GM20431 (cell line): Measurements from ENCODE around the gene CDH4.

Experiments
- in situ Hi-C: fragments of 300-500 bp; cut with MseI, MboI; formaldehyde crosslinking; loops from one replicate; pipeline ENCODE4 v1.15.0; 2020; ENCODE audit warnings: low sequenced_read_pairs; ENCODE audit not compliant: unreplicated experiment

Gene CDH4

GRCh38 chr20:61896058-61896961, 644.2 kb downstream of the CDH4 start:
- in situ Hi-C loops: loop anchor here (25.0 kb wide), 1 partner anchor 1834 kb away; no protein-coding TSS in a partner anchor

GRCh38 chr20:61897401-61898295, 645.6 kb downstream of the CDH4 start:
- in situ Hi-C loops: loop anchor here (25.0 kb wide), 1 partner anchor 1835 kb away; no protein-coding TSS in a partner anchor

GRCh38 chr20:61898405-61898804, 646.3 kb downstream of the CDH4 start:
- in situ Hi-C loops: loop anchor here (25.0 kb wide), 1 partner anchor 1836 kb away; no protein-coding TSS in a partner anchor

DNA sequence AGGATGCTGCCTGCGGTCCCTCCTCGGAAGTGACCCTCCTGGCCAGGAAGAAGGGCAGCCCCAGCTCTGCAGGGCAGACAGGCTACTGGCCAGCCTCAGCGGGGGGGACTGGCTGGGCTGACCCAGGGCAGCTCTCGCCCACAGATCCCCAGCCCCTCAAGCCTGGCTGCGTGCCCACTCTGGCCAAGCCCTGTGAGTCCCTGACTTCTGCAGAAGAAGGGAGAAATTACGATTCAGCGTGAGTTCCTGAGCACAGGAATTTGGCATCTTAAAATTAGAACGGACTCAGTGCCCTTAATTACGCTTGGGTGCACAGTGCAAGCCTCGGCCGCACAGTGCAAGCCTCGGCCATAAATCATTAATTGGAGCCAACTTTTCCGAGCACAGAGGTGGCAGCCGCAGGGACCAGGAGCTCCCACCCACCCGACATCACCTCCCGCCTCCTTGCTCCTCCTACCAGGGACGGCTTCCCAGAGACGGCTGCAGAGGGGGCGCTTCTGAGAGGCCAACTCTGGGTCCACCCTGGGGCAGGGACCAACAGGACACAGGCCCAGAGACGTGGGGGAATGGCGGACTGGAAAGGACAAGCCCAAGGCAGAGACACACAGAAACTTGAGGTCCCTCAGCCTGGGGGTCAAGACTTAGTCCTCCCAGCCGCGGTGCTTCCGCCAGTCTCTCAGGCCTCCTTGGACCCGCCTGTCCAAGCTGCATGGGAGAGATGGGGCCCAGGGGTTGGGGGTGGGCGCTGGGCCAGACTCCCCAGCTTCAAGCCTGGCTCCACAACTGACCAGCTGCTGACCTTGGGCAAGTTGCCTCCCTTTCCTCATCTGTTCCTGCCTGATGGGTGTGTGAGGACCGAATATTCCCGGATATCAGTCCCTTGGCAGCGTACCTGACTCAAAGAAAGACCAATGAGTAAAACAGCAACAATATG, 648.2 kb downstream of the CDH4 start:
- in situ Hi-C loops: no loop called here

DNA sequence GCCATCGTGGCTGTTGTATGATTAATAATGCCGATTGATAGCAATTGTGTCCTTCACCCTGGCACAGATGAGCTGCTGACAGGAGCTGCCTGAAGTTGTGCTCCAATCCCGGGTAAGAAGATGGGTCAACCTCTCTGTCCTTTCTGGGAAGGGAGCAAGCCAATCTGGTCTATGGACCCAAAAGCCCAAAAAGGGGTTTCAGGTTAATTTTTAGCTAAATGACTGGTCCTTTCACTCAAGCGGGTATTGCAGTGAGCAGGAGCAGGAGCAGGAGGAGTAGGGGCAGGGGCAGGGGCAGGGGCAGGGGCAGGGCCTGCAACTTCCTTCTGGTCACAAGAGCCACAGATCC, 648.9 kb downstream of the CDH4 start:
- in situ Hi-C loops: no loop called here

DNA sequence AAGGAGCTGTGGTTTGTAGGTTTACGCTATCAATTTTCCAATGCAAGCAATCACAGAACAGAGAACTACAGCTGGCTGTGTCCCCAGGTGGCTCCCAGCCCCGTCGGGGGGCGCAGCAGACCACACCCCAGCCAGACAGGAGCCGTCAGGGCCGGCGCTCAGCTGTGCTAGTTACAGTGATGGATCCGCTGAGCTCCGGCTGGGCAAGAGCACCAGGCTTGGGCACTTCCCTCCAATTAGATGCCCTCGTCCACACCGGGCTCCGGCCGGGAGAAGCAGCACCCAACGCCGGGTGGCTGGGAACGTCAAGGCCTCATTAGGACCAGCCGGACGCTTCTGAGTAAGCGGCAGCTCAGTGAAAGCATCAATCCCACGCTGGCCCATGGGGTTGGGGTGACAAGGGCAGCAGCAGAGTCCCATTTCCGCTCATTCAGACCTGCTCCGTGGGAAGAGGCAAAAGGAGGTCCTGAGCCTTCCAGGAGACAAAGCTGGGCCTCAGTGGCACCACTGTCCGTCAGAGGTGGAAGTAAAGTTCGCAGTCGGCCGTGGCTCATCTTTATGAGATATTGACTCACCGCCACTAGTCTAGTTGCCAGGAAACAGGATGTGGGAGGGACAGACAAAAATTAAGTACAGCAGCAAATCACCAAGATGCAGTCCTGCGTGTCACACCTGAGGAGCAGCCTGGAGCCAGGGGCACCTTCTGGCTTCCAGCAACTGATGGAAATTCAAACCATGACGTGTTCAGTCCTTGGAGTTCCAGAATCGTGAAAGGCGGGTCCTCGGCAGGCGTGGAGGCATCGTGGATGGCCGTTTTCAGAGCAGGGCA, 649.5 kb downstream of the CDH4 start:
- in situ Hi-C loops: no loop called here

- in situ Hi-C loops: no loop called here
These were observed 650.3 kb downstream of the CDH4 start for GRCh38 chr20:61902221-61902869.

DNA sequence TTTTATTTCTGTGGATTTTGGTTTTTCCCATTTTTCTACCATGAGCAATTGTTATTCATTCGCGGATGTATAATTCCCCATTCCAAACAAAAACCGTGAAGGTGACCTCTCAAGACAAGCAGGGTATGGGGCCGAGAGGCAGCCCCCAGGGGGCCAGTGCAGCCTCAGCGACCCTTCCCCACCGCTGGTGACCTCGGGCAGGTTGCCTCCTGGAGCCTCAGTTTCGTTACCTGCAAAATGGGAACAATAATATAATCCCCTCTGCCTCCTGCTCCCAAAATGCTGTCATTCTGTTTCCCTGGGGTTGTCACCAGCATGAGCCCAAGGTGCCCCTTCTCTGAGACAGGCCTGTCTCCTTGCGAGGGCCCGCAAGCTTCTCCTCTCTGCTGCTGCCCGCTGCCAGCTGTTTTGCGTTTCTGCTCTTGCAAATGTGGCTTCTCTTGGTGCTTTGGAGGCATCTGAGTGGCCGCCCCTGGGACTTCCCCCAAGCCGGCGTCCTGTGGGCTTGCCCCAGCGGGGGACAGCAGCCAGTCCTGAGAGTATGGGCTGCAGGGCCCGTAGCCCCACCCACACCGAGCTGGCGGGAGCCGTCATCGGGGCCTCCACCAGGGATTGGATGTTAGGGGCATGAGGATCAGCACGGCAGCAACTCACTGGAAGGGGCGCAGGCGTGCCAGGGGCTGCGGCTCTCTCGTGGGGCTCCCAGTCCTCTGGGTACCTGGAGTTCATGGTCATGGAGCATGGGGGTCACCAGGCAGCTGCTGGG, 651.7 kb downstream of the CDH4 start:
- in situ Hi-C loops: no loop called here

- in situ Hi-C loops: no loop called here
These were observed 652.4 kb downstream of the CDH4 start for GRCh38 chr20:61904456-61904855.

DNA sequence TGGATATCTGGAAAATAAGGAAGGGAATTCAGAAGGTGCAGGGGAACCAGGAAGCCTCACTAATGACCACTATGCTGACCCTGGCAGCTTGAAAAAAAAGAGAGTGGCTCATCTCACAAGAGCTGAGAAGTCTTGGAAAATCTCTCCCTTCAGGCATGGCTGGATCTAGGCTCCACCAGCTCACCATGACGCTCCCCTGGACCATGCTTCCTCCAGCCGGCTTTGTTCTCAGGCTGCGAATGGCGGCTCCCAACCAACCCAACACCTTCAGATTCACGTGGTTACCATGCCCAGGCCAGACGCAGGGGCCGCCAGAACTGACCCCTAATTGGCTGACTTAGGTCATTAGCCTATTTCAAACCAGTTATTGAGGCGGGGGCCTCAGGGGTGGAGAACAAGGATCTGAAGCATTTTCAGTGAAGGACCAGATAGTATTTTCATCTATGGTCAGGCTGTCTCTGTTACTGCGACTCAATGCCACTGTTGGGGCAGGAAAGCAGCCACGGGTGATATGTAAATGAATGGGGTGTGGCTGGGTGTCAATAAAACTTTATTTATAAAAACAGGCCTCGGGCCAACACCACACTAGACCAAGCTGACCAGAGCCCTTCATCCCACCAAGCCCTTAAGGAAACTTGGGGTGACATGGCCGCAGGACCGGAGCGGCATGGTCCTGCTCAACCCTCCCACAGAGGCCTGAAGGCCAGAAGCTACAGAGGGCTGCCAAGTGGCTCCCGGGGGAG, 653.9 kb downstream of the CDH4 start:
- in situ Hi-C loops: no loop called here

DNA sequence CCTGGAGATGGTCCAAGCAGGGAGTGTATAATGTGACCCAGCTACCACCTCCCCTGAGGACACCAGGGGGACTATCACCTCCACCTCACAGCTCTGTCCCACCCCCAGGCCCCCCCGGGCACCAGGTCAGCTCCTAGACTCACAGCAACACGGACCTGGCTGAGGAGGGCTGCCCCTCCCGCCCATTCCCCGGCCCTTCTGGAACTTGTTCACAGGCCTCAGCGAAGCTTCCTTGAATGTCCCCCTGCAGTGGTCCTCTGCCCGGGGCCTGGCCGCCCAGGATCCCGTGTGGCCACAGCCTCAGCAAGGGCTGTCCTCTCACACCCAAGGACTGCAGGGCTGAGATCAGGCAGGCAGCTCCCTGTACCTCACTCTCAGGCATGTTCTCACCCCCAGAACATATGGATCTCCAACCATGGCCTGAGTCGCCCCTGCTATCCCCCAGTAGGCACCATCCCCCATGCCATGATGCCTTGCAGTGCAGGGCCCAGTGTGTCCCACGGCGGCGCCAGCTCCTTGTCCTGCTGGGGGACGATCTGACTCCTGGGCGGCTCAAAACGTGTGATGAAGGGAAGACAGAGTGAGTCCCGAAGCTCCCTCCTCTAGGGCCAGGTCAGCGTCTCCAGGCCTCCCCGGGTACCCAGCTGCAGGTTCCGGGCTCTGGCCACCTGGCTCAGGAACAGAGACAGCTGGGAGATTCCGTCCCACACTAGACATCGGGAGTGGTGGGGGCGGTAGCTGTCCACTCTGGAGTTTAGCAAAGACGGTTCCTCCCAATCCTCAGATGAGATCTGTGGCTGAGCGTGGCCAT, 655.2 kb downstream of the CDH4 start:
- in situ Hi-C loops: no loop called here

DNA sequence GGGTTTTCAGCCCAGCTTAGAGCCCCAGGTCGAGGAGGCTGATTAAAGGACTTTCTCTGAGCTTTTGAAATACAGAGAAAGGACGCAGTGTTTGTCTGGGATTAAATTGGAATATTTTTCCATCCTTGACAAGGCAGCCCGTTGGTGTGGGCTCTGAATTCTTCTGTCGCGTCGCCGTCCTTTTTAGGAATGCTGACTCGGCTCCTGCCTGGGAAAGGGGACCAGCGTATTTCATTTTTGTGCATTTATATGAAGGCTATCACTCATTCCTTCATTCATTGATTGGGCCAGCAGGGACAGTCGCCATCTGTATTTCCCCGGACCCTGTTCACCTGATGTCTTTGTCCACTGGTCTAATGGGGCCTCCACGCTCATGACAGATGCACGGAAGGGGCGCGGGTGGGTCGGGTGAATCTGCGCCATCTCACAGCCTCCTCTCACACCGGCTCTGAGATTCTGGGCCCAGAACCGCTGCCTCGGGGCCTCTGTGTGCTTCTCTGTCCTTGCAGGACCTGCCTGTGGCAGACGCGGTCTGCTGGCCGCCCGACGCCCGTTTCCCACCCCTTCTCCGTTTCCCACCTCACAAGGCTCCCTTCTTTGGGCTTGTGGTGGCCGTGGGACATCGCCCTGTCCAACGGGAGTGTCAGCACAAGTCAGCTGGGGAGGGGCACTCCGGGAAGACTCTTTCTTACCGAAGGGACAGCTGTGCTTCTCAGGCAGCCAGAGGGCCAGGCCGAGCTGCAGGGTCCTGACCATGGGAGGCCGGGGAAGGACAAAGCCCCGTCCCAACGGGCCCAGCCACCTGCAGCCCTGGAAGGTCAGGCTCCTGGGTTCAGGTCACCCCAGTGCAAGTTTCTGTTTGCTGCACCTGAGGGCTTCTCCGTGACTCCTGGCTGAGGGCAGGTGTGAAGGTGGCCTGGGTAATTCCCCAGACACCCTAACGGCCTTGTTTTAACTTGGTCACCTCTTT, 656.3 kb downstream of the CDH4 start:
- in situ Hi-C loops: no loop called here

- in situ Hi-C loops: no loop called here
These were observed 657.0 kb downstream of the CDH4 start for GRCh38 chr20:61909028-61909427.

- in situ Hi-C loops: no loop called here
These were observed 657.8 kb downstream of the CDH4 start for GRCh38 chr20:61909821-61910220.

GRCh38 chr20:61911824-61912223, 659.8 kb downstream of the CDH4 start:
- in situ Hi-C loops: no loop called here
